Forelimb muscle (tissue), 1 donor: ENCODE data around the gene USHBP1. TPM values are rescaled to one million over a fixed set of nuclear protein-coding genes. Genes with fewer than 3 reads are reported as not detected.

ENCODE experiments used
- DNase-seq: peaks from one replicate; pipeline ENCODE4 v3.0.0-alpha.2; 2013; ENCODE audit warnings: low read depth
- polyA plus RNA-seq: library from polyadenylated mRNA; unstranded; fragments of 120-200 nt; gene quantifications from one replicate; pipeline ENCODE4 v1.2.1, GENCODE V29; 2013; ENCODE audit not compliant: insufficient read length

USHBP1 gene
- polyA plus RNA-seq = 5.6 TPM

- no peak for DNase-seq
Measured at GRCh38 chr19:17264641-17264979, at the start of gene USHBP1. USHBP1 (minus strand) TSS chr19:17264745; CDS start chr19:17264299, 446 bp downstream.

- no peak for DNase-seq
Measured at GRCh38 chr19:17314007-17314593, 49.6 kb upstream of the USHBP1 start.

- DNase-seq = no peak
Measured at GRCh38 chr19:17312189-17313113, 47.9 kb upstream of the USHBP1 start.

GRCh38 chr19:17311455-17312188 lies 47.1 kb upstream of the USHBP1 start:
- no peak for DNase-seq

GRCh38 chr19:17309965-17310461 lies 45.5 kb upstream of the USHBP1 start:
- no peak for DNase-seq

GRCh38 chr19:17309198-17309964 lies 44.8 kb upstream of the USHBP1 start, which contains the start of gene DDA1:
DDA1 (plus strand) TSS chr19:17309563; CDS start chr19:17309655, 92 bp downstream.
- peak; percentile 99 for DNase-seq

- no peak for DNase-seq
Measured at GRCh38 chr19:17307876-17308377, 43.4 kb upstream of the USHBP1 start.

GRCh38 chr19:17306285-17306714 lies 41.8 kb upstream of the USHBP1 start:
- DNase-seq = no peak

GRCh38 chr19:17305517-17306284 lies 41.2 kb upstream of the USHBP1 start, which contains the start of gene MRPL34:
MRPL34 (plus strand) TSS chr19:17305872; CDS start chr19:17305893, 21 bp downstream.
- peak; percentile 78 for DNase-seq

- DNase-seq = no peak
Measured at GRCh38 chr19:17305216-17305516, 40.6 kb upstream of the USHBP1 start.

GRCh38 chr19:17304386-17305215 lies 40.1 kb upstream of the USHBP1 start:
- no peak for DNase-seq

- no peak for DNase-seq
Measured at GRCh38 chr19:17303940-17304267, 39.4 kb upstream of the USHBP1 start.

GRCh38 chr19:17303167-17303939 lies 38.8 kb upstream of the USHBP1 start, which contains the start of gene ABHD8:
ABHD8 (minus strand) TSS chr19:17303425; CDS start chr19:17301616, 1,809 bp downstream.
- peak; percentile 88 for DNase-seq

GRCh38 chr19:17302391-17303166 lies 38.0 kb upstream of the USHBP1 start:
- DNase-seq = no peak

GRCh38 chr19:17300992-17301619 lies 36.6 kb upstream of the USHBP1 start:
- no peak for DNase-seq

- no peak for DNase-seq
Measured at GRCh38 chr19:17296976-17297375, 32.4 kb upstream of the USHBP1 start.

GRCh38 chr19:17296273-17296672 lies 31.7 kb upstream of the USHBP1 start:
- no peak for DNase-seq
